Measurements from ENCODE around the gene SLC6A7. TPM values are rescaled to one million over a fixed set of nuclear protein-coding genes. Genes with fewer than 3 reads are reported as not detected.

SLC6A7 gene
- 10 to 100 TPM in 1 of 5 donors, not detected in 4; 29.3 TPM for total RNA-seq
- polyA plus RNA-seq: not detected
- long read RNA-seq, donor 1: 0 reads
- long read RNA-seq, donor 2: 0 reads
- long read RNA-seq, donor 3: 0 reads
- long read RNA-seq, donor 4: 0 reads
- long read RNA-seq, donor 5: 0 reads
- long read RNA-seq, donor 6: 0 reads
- long read RNA-seq, donor 7: 0 reads
- long read RNA-seq, donor 8: 0 reads
- long read RNA-seq, donor 9: 0 reads
- long read RNA-seq, donor 10: 0 reads

- intact Hi-C loops (cut with DNase I; ENCODE audit: low total_unique reads): no loop called here
- peak in 1 of 2 donors; percentile 53 for DNase-seq
- 4 to 34% (median 7%) methylated on average over 4 to 58 of the region's 58 CpGs for WGBS, 5 donors
- H3K27me3 ChIP-seq: peaks cover 9 to 48% (median 31%) of the 10 kb centered on the region in 3 donors
- no peak within 1 kb of the TSS for H3K27ac ChIP-seq
- H3K9me3 ChIP-seq: no peaks in the 10 kb centered on the region
- H3K4me1 ChIP-seq: peaks cover 0 to 18% (median 9%) of the 10 kb centered on the region in 4 donors
- TF ChIP-seq EP300 (IDR thresholded peaks at IDR 0.05) (no peak), POLR2AphosphoS5 (IDR thresholded peaks at IDR 0.05) (no peak), POLR2A (IDR thresholded peaks at IDR 0.05) (no peak), CTCF (IDR thresholded peaks at IDR 0.05) (no peak)
- H3K4me3 ChIP-seq: peak within 1 kb of the TSS in 2 of 4 donors; percentile 4 to 26
- H3K36me3 ChIP-seq: no peaks in the 10 kb centered on the region
These were observed at the start of gene SLC6A7 for GRCh38 chr5:150189728-150190502. Gene SLC6A7 (plus strand): TSS chr5:150190062. CDS start chr5:150190328, 266 bp downstream.

GRCh38 chr5:150140830-150141229 is 49.0 kb upstream of the SLC6A7 start:
- peak in 1 of 2 donors; percentile 88 for DNase-seq
- H3K36me3 ChIP-seq: peaks cover 0 to 8% (median 2%) of the 10 kb centered on the region in 4 donors
- H3K4me3 ChIP-seq: no peak overlapping the region
- peaks cover 51 to 91% (median 79%) of the 10 kb centered on the region in 4 donors for H3K4me1 ChIP-seq
- H3K27ac ChIP-seq: peak overlapping the region in 4 of 5 donors; percentile 73 to 85 (median 82)
- TF ChIP-seq POLR2AphosphoS5 (IDR thresholded peaks at IDR 0.05) (no peak), EP300 (IDR thresholded peaks at IDR 0.05) (no peak), POLR2A (IDR thresholded peaks at IDR 0.05) (no peak), CTCF (IDR thresholded peaks at IDR 0.05) (no peak)
- no peaks in the 10 kb centered on the region for H3K27me3 ChIP-seq
- no peaks in the 10 kb centered on the region for H3K9me3 ChIP-seq
- WGBS, 5 donors: 55 to 72% (median 65%) methylated on average over 10 to 11 of the region's 11 CpGs
- intact Hi-C loops (cut with DNase I; ENCODE audit: low total_unique reads): no loop called here

- H3K27ac ChIP-seq: peak overlapping the region; percentile 12 to 85 (median 80)
- intact Hi-C loops (cut with DNase I; ENCODE audit: low total_unique reads): no loop called here
- no peak overlapping the region for H3K4me3 ChIP-seq
- H3K36me3 ChIP-seq: no peaks in the 10 kb centered on the region
- H3K27me3 ChIP-seq: no peaks in the 10 kb centered on the region
- H3K4me1 ChIP-seq: peaks cover 51 to 89% (median 76%) of the 10 kb centered on the region in 4 donors
- H3K9me3 ChIP-seq: no peaks in the 10 kb centered on the region
- no peak for TF ChIP-seq CTCF (IDR thresholded peaks at IDR 0.05)
- no peak for TF ChIP-seq POLR2A (IDR thresholded peaks at IDR 0.05)
- TF ChIP-seq POLR2AphosphoS5 (IDR thresholded peaks at IDR 0.05): no peak
- no peak for TF ChIP-seq EP300 (IDR thresholded peaks at IDR 0.05)
- DNase-seq: no peak
- 63 to 78% (median 74%) methylated on average over 9 of the region's 9 CpGs for WGBS, 5 donors
These were observed 48.2 kb upstream of the SLC6A7 start for GRCh38 chr5:150141544-150142184.

All from stomach (tissue), 19 donors.